GM12872 (cell line): Measurements from ENCODE around the gene TBC1D1.

Experiments used
- TF ChIP-seq, protein P1 (sequence below): IDR thresholded peaks from 3 replicates; pipeline ENCODE4 v1.5.1; 2011; ENCODE audit warnings: low read depth, mild to moderate bottlenecking, low read length, moderate library complexity; ENCODE audit not compliant: insufficient read depth

The TBC1D1 gene

GRCh38 chr4:37873386-37873785 is 17.5 kb upstream of the TBC1D1 start:
- TF ChIP-seq, protein P1, sequence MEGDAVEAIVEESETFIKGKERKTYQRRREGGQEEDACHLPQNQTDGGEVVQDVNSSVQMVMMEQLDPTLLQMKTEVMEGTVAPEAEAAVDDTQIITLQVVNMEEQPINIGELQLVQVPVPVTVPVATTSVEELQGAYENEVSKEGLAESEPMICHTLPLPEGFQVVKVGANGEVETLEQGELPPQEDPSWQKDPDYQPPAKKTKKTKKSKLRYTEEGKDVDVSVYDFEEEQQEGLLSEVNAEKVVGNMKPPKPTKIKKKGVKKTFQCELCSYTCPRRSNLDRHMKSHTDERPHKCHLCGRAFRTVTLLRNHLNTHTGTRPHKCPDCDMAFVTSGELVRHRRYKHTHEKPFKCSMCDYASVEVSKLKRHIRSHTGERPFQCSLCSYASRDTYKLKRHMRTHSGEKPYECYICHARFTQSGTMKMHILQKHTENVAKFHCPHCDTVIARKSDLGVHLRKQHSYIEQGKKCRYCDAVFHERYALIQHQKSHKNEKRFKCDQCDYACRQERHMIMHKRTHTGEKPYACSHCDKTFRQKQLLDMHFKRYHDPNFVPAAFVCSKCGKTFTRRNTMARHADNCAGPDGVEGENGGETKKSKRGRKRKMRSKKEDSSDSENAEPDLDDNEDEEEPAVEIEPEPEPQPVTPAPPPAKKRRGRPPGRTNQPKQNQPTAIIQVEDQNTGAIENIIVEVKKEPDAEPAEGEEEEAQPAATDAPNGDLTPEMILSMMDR, result no peak

DNA sequence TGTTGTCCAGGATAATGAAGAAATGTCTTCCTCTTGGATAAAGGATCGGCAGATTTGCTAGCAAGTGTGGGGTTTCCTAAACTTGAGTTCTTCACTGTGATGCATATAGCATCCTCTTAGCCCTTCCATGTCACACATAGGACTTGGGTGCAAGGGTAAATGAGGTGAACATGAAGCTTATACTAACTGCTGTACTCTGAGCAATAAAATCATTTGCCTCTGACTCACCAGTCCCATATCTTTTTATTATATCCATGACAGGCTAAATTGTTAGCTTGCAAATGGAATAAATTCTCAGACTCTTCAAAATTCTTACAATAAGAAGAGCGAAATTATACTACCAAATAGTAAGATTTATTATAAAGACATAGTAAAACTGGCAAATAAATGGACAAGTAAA is 14.7 kb upstream of the TBC1D1 start:
- TF ChIP-seq, protein P1, result no peak

DNA sequence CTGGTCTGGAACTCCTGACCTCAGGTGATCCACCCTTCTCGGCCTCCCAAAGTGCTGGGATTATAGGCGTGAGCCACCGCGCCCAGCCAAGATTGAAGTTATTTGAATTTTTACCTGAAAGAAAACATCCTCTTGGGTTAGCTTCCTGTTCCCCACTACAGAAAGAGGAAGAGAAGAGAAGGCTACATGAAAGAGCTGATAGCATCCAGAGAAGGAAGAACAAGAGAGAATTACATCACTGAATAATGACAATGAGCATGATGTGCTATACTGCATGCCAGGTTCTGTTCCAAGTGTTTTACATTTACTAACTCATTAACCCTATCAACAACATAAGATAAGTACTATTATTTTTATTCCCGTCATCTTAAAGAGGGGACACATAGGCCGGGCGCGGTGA is 11.5 kb upstream of the TBC1D1 start:
- TF ChIP-seq, protein P1, result no peak

GRCh38 chr4:37881811-37882210 is 9.1 kb upstream of the TBC1D1 start:
- TF ChIP-seq, protein P1, result no peak

DNA sequence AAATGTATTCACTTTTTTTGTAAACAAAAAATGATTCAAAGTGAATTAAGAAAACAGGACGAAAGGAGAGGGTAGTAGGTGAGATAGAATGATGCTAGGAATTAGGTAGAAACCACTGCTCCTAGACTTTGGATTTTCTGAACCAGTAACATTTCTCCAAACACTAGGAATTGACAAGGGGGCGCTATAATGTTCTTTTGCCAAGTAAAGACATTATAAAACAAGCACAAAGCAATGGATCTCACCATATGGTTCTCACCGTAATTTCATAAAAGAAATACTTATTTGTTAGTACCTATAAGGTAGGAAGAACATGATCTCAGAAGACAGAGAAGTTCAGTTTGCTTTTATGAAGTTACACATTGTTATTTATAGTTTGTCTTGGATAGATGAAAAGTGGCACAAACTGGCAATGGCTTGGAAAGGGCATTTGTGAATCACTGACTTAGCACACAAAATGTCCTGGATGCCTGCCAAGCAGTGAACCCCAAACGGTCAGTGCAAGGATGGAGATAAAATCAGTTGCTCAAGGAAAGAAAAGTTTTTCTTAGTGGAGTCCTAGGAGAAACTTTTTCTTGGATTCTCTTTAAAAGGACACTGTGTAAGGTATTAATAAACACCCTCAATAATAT is 8.1 kb upstream of the TBC1D1 start:
- TF ChIP-seq, protein P1, result no peak

GRCh38 chr4:37884855-37885487 is 5.9 kb upstream of the TBC1D1 start:
- TF ChIP-seq, protein P1, result no peak

DNA sequence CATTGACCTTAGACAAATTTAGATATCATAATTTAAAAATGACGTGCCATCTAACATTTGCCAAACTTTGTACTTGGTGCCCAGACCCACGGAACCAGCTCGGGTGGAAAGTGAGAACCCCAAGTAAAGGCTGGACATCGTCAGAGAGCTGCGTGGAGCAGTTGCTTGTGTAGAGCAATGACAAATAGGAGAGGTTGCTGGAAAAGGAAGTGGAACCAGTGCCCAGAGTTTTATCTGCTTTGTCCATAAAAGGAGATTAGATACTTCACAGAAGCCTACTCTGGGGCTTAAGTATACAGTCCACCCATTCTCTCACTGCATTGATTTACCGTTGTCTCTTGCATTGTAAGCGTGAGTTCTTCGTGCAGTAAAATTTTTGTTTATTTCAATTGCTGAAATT is 5.4 kb upstream of the TBC1D1 start:
- TF ChIP-seq, protein P1, result no peak
